DND-41 (cell line): ENCODE data around the gene CNOT1.
A peak's percentile ranks its signal among the peaks of the same experiment; 100 is the strongest.

Experiments used
- ATAC-seq: fragments of 200-7000 bp; cut with Tn5 transposase; 3 replicates; pipeline ENCODE4 v1.9.1; 2021; ENCODE audit warnings: low read depth; ENCODE audit not compliant: insufficient read depth
- DNase-seq: peaks from one replicate; pipeline ENCODE4 v3.0.0-alpha.2; 2020
- H2AFZ ChIP-seq: 2 replicates; pipeline ENCODE4 v1.6.0; 2012; ENCODE audit warnings: low read depth, low read length
- H3K27ac ChIP-seq: 2 replicates; pipeline ENCODE4 v1.5.1; 2012; ENCODE audit warnings: low read length, inconsistent platforms
- H3K27me3 ChIP-seq: fragments of 200-600 bp; sonication (generic); 2 replicates; pipeline ENCODE4 v1.6.0; 2012; ENCODE audit warnings: low read length, mild to moderate bottlenecking, inconsistent platforms; ENCODE audit not compliant: insufficient read depth, poor library complexity
- H3K36me3 ChIP-seq: 2 replicates; pipeline ENCODE4 v1.5.1; 2012; ENCODE audit warnings: low read length, inconsistent platforms; ENCODE audit not compliant: insufficient read depth
- H3K4me1 ChIP-seq: 2 replicates; pipeline ENCODE4 v1.5.1; 2012; ENCODE audit warnings: mild to moderate bottlenecking, low read length; ENCODE audit not compliant: insufficient read depth
- H3K4me2 ChIP-seq: 2 replicates; pipeline ENCODE4 v1.6.0; 2012; ENCODE audit warnings: mild to moderate bottlenecking, moderate library complexity, low read length, inconsistent platforms; ENCODE audit not compliant: insufficient read depth
- H3K4me3 ChIP-seq, 2 experiments: fragments of 200-600 bp in 1 of 2; shearing (Covaris generic) in 1 of 2; 2 replicates each; pipeline ENCODE4 v1.5.1; 2012 to 2016; ENCODE audit warnings: inconsistent platforms in 2 of 2, low read length in 2 of 2, mild to moderate bottlenecking in 2 of 2, low read depth in 1 of 2, moderate library complexity in 1 of 2
- H3K79me2 ChIP-seq: 2 replicates; pipeline ENCODE4 v1.6.0; 2012; ENCODE audit warnings: low read length, inconsistent platforms; ENCODE audit not compliant: insufficient read depth
- H3K9ac ChIP-seq: 2 replicates; pipeline ENCODE4 v1.6.0; 2012; ENCODE audit warnings: low read depth, mild to moderate bottlenecking, inconsistent platforms, low read length, moderate library complexity
- H3K9me3 ChIP-seq: 2 replicates; pipeline ENCODE4 v1.5.1; 2012; ENCODE audit warnings: low read length, moderate library complexity, mild to moderate bottlenecking, inconsistent platforms; ENCODE audit not compliant: insufficient read depth, severe bottlenecking
- H4K20me1 ChIP-seq: 2 replicates; pipeline ENCODE4 v1.6.0; 2012; ENCODE audit warnings: low read length; ENCODE audit not compliant: insufficient read depth
- EZH2 ChIP-seq: IDR thresholded peaks from 3 replicates; pipeline ENCODE4 v1.6.1; 2012; ENCODE audit warnings: borderline replicate concordance, low read depth, mild to moderate bottlenecking, moderate library complexity, low read length, inconsistent platforms; ENCODE audit not compliant: severe bottlenecking
- TF ChIP-seq, protein P1 (sequence below): IDR thresholded peaks from 2 replicates; pipeline ENCODE4 v1.5.1; 2012; ENCODE audit warnings: borderline replicate concordance, low read length, moderate library complexity, mild to moderate bottlenecking; ENCODE audit not compliant: poor library complexity, severe bottlenecking; ENCODE audit errors: extremely low read depth

Gene CNOT1

DNA sequence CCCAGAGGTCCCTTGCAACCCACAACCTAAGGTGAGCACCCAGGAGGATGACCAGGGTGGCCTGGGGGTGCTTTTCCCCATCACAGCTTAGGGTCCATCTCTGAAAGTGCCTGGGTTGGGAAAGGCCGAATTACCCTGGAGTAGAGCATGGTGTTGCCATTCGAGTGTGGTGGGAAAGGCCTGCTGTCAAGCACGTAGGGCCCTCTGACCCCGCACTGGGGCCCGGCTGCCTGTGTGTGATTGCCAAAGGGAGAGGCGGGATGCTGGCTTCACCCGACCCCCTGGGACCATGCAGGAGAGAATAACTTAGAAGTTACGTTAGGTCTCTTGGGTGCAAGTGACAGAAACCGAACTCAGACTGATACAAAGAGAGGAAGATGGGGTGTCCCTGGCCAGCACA is 157.4 kb downstream of the CNOT1 start:
- Histone ChIP-seq H3K4me1 (no peaks in the 10 kb centered on the region), H3K9ac (no peak overlapping the region), H3K79me2 (no peaks in the 10 kb centered on the region), H3K27me3 (no peaks in the 10 kb centered on the region), H3K27ac (no peak overlapping the region), H4K20me1 (no peaks in the 10 kb centered on the region), H3K9me3 (no peaks in the 10 kb centered on the region), H2AFZ (no peak overlapping the region), H3K36me3 (no peaks in the 10 kb centered on the region), H3K4me3 (no peak overlapping the region), H3K4me2 (no peak overlapping the region)
- no peak for TF ChIP-seq EZH2
- TF ChIP-seq, protein P1, sequence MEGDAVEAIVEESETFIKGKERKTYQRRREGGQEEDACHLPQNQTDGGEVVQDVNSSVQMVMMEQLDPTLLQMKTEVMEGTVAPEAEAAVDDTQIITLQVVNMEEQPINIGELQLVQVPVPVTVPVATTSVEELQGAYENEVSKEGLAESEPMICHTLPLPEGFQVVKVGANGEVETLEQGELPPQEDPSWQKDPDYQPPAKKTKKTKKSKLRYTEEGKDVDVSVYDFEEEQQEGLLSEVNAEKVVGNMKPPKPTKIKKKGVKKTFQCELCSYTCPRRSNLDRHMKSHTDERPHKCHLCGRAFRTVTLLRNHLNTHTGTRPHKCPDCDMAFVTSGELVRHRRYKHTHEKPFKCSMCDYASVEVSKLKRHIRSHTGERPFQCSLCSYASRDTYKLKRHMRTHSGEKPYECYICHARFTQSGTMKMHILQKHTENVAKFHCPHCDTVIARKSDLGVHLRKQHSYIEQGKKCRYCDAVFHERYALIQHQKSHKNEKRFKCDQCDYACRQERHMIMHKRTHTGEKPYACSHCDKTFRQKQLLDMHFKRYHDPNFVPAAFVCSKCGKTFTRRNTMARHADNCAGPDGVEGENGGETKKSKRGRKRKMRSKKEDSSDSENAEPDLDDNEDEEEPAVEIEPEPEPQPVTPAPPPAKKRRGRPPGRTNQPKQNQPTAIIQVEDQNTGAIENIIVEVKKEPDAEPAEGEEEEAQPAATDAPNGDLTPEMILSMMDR, result no peak
- no peak for DNase-seq
- no peak for ATAC-seq

DNA sequence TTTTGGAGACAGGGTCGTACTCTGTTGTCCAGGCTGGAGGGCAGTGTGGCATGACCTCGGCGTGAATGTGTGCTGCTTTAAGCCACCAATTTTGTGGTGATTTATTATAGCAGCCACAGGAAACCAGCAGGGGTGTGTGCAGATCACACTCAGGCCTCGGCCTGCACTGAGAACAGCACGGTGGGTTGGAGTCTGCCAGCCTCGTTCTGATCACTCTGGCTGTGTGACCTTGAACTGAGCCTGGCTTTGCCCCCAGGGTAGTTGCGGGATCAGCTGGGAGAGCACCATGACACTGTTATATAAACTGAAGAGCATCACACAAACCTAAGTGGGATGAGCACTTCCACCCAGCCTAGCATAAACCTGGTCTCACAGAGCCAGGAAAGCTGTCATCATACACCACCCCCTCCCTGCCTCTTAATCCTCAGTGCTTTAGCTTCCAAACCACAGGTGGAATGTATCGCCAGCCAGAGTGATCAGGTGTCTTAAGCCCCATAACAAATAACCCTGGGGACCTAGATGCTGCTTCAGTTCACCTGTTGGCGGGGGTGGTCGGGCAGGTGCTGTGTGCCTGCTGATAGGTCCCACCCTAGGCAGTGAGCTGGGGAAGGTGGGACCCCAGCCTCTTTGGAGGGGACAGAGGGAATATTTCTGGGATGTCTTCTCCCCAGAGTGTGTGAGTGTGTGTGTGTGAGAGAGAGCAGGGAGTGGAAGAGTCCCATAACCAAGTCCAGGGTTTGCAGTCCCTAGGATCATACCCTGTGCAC is 158.2 kb downstream of the CNOT1 start:
- Histone ChIP-seq H3K36me3 (no peaks in the 10 kb centered on the region), H4K20me1 (no peaks in the 10 kb centered on the region), H3K27me3 (no peaks in the 10 kb centered on the region), H3K4me3 (no peak overlapping the region), H2AFZ (no peak overlapping the region), H3K79me2 (no peaks in the 10 kb centered on the region), H3K9me3 (no peaks in the 10 kb centered on the region), H3K4me2 (no peak overlapping the region), H3K27ac (no peak overlapping the region), H3K9ac (no peak overlapping the region), H3K4me1 (no peaks in the 10 kb centered on the region)
- ATAC-seq, result 0 out of 3 replicates have a peak, but pooled peaks have one; percentile 37
- DNase-seq, result no peak
- TF ChIP-seq, protein P1, result no peak
- TF ChIP-seq EZH2, result no peak
